ENCODE results near the gene TRPC4AP.

TRPC4AP gene

GRCh38 chr20:35013421-35014411, 78.9 kb downstream of the TRPC4AP start:
- DNase-seq (ENCODE audit: low spot score): no peak
- no peak for TF ChIP-seq CTCF (IDR thresholded peaks at IDR 0.05; ENCODE audit: extremely low read depth, insufficient read depth, missing control alignments)
- in situ Hi-C loops (cut with MboI; ENCODE audit: low pct_unique_long_range_greater_than_20kb, low sequenced_read_pairs, unreplicated experiment): no loop called here

- in situ Hi-C loops (cut with MboI; ENCODE audit: low pct_unique_long_range_greater_than_20kb, low sequenced_read_pairs, unreplicated experiment): no loop called here
- no peak for TF ChIP-seq CTCF (IDR thresholded peaks at IDR 0.05; ENCODE audit: extremely low read depth, insufficient read depth, missing control alignments)
- no peak for DNase-seq (ENCODE audit: low spot score)
Observed at GRCh38 chr20:35012227-35013069, 80.2 kb downstream of the TRPC4AP start.

GRCh38 chr20:35011589-35012226, 80.9 kb downstream of the TRPC4AP start:
- in situ Hi-C loops (cut with MboI; ENCODE audit: low pct_unique_long_range_greater_than_20kb, low sequenced_read_pairs, unreplicated experiment): no loop called here
- DNase-seq (ENCODE audit: low spot score): no peak
- no peak for TF ChIP-seq CTCF (IDR thresholded peaks at IDR 0.05; ENCODE audit: extremely low read depth, insufficient read depth, missing control alignments)

GRCh38 chr20:35010405-35011192, 82.0 kb downstream of the TRPC4AP start:
- TF ChIP-seq CTCF (IDR thresholded peaks at IDR 0.05; ENCODE audit: extremely low read depth, insufficient read depth, missing control alignments): no peak
- in situ Hi-C loops (cut with MboI; ENCODE audit: low pct_unique_long_range_greater_than_20kb, low sequenced_read_pairs, unreplicated experiment): no loop called here
- no peak for DNase-seq (ENCODE audit: low spot score)

GRCh38 chr20:35009665-35010328, 82.8 kb downstream of the TRPC4AP start:
- no peak for DNase-seq (ENCODE audit: low spot score)
- in situ Hi-C loops (cut with MboI; ENCODE audit: low pct_unique_long_range_greater_than_20kb, low sequenced_read_pairs, unreplicated experiment): no loop called here
- no peak for TF ChIP-seq CTCF (IDR thresholded peaks at IDR 0.05; ENCODE audit: extremely low read depth, insufficient read depth, missing control alignments)
